Measurements from ENCODE around the gene SLC7A8.

The SLC7A8 gene

GRCh38 chr14:23093104-23093503, 90.4 kb downstream of the SLC7A8 start:
- DNase-seq: no peak

DNA sequence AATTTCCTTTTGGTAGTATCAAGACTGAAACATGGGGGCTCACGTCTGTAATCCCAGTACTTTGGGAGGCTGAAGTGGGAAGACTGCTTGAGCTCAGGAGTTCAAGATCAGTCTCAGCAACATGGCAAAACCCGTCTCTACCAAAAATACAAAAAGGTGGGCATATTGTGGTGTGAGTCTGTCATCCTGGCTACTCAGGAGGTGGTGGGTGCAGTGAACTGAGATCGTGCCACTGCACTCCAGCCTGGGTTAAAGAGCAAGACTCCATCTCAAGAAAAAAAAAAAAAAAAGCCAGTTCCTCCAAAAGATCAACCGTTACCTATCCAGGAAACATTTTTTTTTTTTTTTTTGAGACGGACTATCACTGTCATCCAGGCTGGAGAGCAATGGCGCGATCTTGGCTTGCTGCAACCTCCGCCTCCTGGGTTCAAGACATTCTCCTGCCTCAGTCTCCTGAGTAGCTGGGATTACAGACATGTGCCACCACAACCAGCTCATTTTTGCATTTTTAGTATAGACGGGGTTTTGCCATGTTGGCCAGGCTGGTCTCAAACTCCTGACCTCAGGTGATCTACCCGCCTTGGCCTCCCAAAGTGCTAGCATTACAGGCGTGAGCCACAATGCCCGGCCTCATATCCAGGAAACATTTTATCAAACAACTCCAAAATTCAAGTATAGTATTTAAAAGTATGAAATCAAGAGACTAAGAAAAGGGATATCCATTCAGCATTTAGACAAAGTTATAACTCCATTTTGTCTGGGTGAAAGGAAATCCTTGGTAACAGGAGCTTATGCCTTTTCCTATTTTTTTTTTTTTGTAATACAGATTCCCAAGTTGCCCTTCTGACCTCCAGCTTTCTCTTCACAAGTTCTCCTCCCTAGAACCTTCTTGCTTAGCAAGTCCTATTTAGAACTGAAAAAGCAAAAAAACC, 91.9 kb downstream of the SLC7A8 start:
- DNase-seq: no peak

- DNase-seq: no peak
Measured at GRCh38 chr14:23090254-23090636, 93.2 kb downstream of the SLC7A8 start.

- DNase-seq: no peak
Measured at GRCh38 chr14:23089498-23090253, 93.8 kb downstream of the SLC7A8 start.

GRCh38 chr14:23086565-23086964, 96.9 kb downstream of the SLC7A8 start:
- no peak for DNase-seq

DNA sequence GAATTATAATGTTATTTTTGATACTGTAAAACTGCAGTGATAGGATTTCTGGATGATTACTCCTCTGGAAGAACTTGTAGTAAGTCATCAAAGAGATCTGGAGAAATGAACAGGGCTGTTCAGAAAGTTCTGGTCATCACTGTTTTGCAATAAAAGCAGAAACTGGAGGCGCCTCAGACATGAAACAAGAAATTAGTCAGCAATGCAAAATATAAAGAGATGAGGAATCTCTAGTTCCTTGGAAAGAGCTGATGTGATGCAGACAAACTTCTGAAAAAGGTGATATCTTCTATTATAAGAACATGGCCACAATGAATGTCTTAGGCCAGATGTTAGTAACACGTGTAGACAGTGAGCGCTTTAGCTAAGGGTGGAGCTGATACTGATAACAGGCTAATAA, 98.0 kb downstream of the SLC7A8 start:
- DNase-seq: peak; percentile 20

GRCh38 chr14:23080474-23080873, 103.0 kb downstream of the SLC7A8 start:
- no peak for DNase-seq

- DNase-seq: no peak
Measured at GRCh38 chr14:23079716-23080115, 103.7 kb downstream of the SLC7A8 start.

DNA sequence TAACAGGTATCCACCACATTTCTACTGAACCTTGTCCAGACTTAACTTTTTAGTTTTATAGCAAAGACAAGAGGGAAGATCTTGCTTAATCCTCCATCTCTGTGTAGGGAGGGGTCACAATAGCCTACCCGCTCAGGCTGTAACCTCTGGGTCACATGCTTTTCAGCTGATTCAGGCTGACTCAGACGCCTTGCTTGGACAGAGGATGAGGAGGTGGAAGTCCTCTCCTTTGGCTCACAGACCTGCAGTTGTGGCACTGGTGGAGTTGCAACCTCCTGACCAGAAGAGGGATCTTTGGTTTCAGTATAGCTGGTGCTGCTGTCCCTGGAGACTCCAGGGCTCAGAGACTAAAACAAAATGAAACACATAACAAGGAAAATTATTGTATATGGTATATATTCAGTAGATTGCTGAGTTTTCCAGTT, 104.8 kb downstream of the SLC7A8 start:
- no peak for DNase-seq

- no peak for DNase-seq
Measured at GRCh38 chr14:23077962-23078361, 105.5 kb downstream of the SLC7A8 start.

- no peak for DNase-seq
Measured at GRCh38 chr14:23076785-23077408, 106.6 kb downstream of the SLC7A8 start.
